ENCODE data around the gene BLID.

The BLID gene

GRCh38 chr11:122105044-122105758 is 10.8 kb downstream of the BLID start:
- Histone ChIP-seq H3K4me1 (ENCODE audit: control insufficient read depth, insufficient read depth, low read length) (peaks cover 3% of the 10 kb centered on the region; the same call in 1 of the 2 replicates), H3K9me3 (ENCODE audit: control insufficient read depth, insufficient read depth, low read length) (no peaks in the 10 kb centered on the region), H3K27me3 (ENCODE audit: control insufficient read depth, insufficient read depth, low read length) (peaks cover under 1% of the 10 kb centered on the region; the same call in 1 of the 2 replicates), H3K36me3 (ENCODE audit: control insufficient read depth, insufficient read depth, low read length) (no peaks in the 10 kb centered on the region), H3K27ac (ENCODE audit: low read length) (no peak overlapping the region), H3K4me3 (ENCODE audit: low read length) (no peak overlapping the region)
- WGBS (ENCODE audit: insufficient coverage, insufficient read length): no CpG with 5 or more reads among the region's 8 CpGs
- no peak for DNase-seq (ENCODE audit: low read depth, low spot score)

- no peak for DNase-seq (ENCODE audit: low read depth, low spot score)
Measured at GRCh38 chr11:122104341-122104740, 11.7 kb downstream of the BLID start.

GRCh38 chr11:122103726-122104125 is 12.3 kb downstream of the BLID start:
- DNase-seq (ENCODE audit: low read depth, low spot score): no peak
- Histone ChIP-seq H3K9me3 (ENCODE audit: control insufficient read depth, insufficient read depth, low read length) (no peaks in the 10 kb centered on the region), H3K27ac (ENCODE audit: low read length) (no peak overlapping the region), H3K27me3 (ENCODE audit: control insufficient read depth, insufficient read depth, low read length) (peaks cover 2% of the 10 kb centered on the region; the same call in 1 of the 2 replicates), H3K4me3 (ENCODE audit: low read length) (no peak overlapping the region), H3K4me1 (ENCODE audit: control insufficient read depth, insufficient read depth, low read length) (peaks cover 3% of the 10 kb centered on the region; the same call in 1 of the 2 replicates), H3K36me3 (ENCODE audit: control insufficient read depth, insufficient read depth, low read length) (no peaks in the 10 kb centered on the region)
- WGBS (ENCODE audit: insufficient coverage, insufficient read length): no CpG with 5 or more reads among the region's 4 CpGs

More at GRCh38 chr11:122104341-122104740, 11.7 kb downstream of the BLID start:
- Histone ChIP-seq H3K4me1 (ENCODE audit: control insufficient read depth, insufficient read depth, low read length) (peaks cover 3% of the 10 kb centered on the region; the same call in 1 of the 2 replicates), H3K27ac (ENCODE audit: low read length) (no peak overlapping the region), H3K36me3 (ENCODE audit: control insufficient read depth, insufficient read depth, low read length) (no peaks in the 10 kb centered on the region), H3K4me3 (ENCODE audit: low read length) (no peak overlapping the region), H3K27me3 (ENCODE audit: control insufficient read depth, insufficient read depth, low read length) (peaks cover 2% of the 10 kb centered on the region; the same call in 1 of the 2 replicates), H3K9me3 (ENCODE audit: control insufficient read depth, insufficient read depth, low read length) (no peaks in the 10 kb centered on the region)
- WGBS (ENCODE audit: insufficient coverage, insufficient read length): no CpG with 5 or more reads among the region's 1 CpG

- no peak overlapping the region for H3K4me3 ChIP-seq (ENCODE audit: low read length)
- no CpG with 5 or more reads among the region's 6 CpGs for WGBS (ENCODE audit: insufficient coverage, insufficient read length)
Measured at GRCh38 chr11:122103321-122103720, 12.7 kb downstream of the BLID start.

GRCh38 chr11:122102426-122102825 is 13.6 kb downstream of the BLID start:
- Histone ChIP-seq H3K27ac (ENCODE audit: low read length) (no peak overlapping the region), H3K4me1 (ENCODE audit: control insufficient read depth, insufficient read depth, low read length) (peaks cover 3% of the 10 kb centered on the region; the same call in 1 of the 2 replicates), H3K9me3 (ENCODE audit: control insufficient read depth, insufficient read depth, low read length) (no peaks in the 10 kb centered on the region), H3K27me3 (ENCODE audit: control insufficient read depth, insufficient read depth, low read length) (peaks cover 2% of the 10 kb centered on the region; the same call in 1 of the 2 replicates), H3K36me3 (ENCODE audit: control insufficient read depth, insufficient read depth, low read length) (no peaks in the 10 kb centered on the region), H3K4me3 (ENCODE audit: low read length) (no peak overlapping the region)
- DNase-seq (ENCODE audit: low read depth, low spot score): no peak
- no CpG with 5 or more reads among the region's 4 CpGs for WGBS (ENCODE audit: insufficient coverage, insufficient read length)

More at GRCh38 chr11:122103321-122103720, 12.7 kb downstream of the BLID start:
- H3K27me3 ChIP-seq (ENCODE audit: control insufficient read depth, insufficient read depth, low read length): peaks cover 2% of the 10 kb centered on the region; the same call in 1 of the 2 replicates
- no peak for DNase-seq (ENCODE audit: low read depth, low spot score)
- peaks cover 3% of the 10 kb centered on the region; the same call in 1 of the 2 replicates for H3K4me1 ChIP-seq (ENCODE audit: control insufficient read depth, insufficient read depth, low read length)
- no peaks in the 10 kb centered on the region for H3K9me3 ChIP-seq (ENCODE audit: control insufficient read depth, insufficient read depth, low read length)
- no peaks in the 10 kb centered on the region for H3K36me3 ChIP-seq (ENCODE audit: control insufficient read depth, insufficient read depth, low read length)
- no peak overlapping the region for H3K27ac ChIP-seq (ENCODE audit: low read length)

GRCh38 chr11:122101625-122102291 is 14.3 kb downstream of the BLID start:
- H3K4me3 ChIP-seq (ENCODE audit: low read length): no peak overlapping the region; the same call in 1 of the 2 replicates
- H3K27ac ChIP-seq (ENCODE audit: low read length): no peak overlapping the region

GRCh38 chr11:122100756-122101080 is 15.3 kb downstream of the BLID start:
- Histone ChIP-seq H3K27me3 (ENCODE audit: control insufficient read depth, insufficient read depth, low read length) (peaks cover 2% of the 10 kb centered on the region; the same call in 1 of the 2 replicates), H3K9me3 (ENCODE audit: control insufficient read depth, insufficient read depth, low read length) (no peaks in the 10 kb centered on the region), H3K27ac (ENCODE audit: low read length) (no peak overlapping the region), H3K36me3 (ENCODE audit: control insufficient read depth, insufficient read depth, low read length) (no peaks in the 10 kb centered on the region), H3K4me3 (ENCODE audit: low read length) (no peak overlapping the region), H3K4me1 (ENCODE audit: control insufficient read depth, insufficient read depth, low read length) (peaks cover 3% of the 10 kb centered on the region; the same call in 1 of the 2 replicates)
- no CpG with 5 or more reads among the region's 11 CpGs for WGBS (ENCODE audit: insufficient coverage, insufficient read length)
- DNase-seq (ENCODE audit: low read depth, low spot score): no peak

More at GRCh38 chr11:122101625-122102291, 14.3 kb downstream of the BLID start:
- no peak for DNase-seq (ENCODE audit: low read depth, low spot score)
- peaks cover 3% of the 10 kb centered on the region; the same call in 1 of the 2 replicates for H3K4me1 ChIP-seq (ENCODE audit: control insufficient read depth, insufficient read depth, low read length)
- peaks cover 2% of the 10 kb centered on the region; the same call in 1 of the 2 replicates for H3K27me3 ChIP-seq (ENCODE audit: control insufficient read depth, insufficient read depth, low read length)
- H3K9me3 ChIP-seq (ENCODE audit: control insufficient read depth, insufficient read depth, low read length): no peaks in the 10 kb centered on the region
- WGBS (ENCODE audit: insufficient coverage, insufficient read length): no CpG with 5 or more reads among the region's 13 CpGs
- no peaks in the 10 kb centered on the region for H3K36me3 ChIP-seq (ENCODE audit: control insufficient read depth, insufficient read depth, low read length)

GRCh38 chr11:122100037-122100755 is 15.8 kb downstream of the BLID start:
- Histone ChIP-seq H3K4me1 (ENCODE audit: control insufficient read depth, insufficient read depth, low read length) (peaks cover 1% of the 10 kb centered on the region; the same call in 1 of the 2 replicates), H3K9me3 (ENCODE audit: control insufficient read depth, insufficient read depth, low read length) (no peaks in the 10 kb centered on the region), H3K27me3 (ENCODE audit: control insufficient read depth, insufficient read depth, low read length) (peaks cover 2% of the 10 kb centered on the region; the same call in 1 of the 2 replicates), H3K4me3 (ENCODE audit: low read length) (peak overlapping the region; percentile 28; the same call in 1 of the 2 replicates), H3K27ac (ENCODE audit: low read length) (no peak overlapping the region), H3K36me3 (ENCODE audit: control insufficient read depth, insufficient read depth, low read length) (no peaks in the 10 kb centered on the region)
- no peak for DNase-seq (ENCODE audit: low read depth, low spot score)
- no CpG with 5 or more reads among the region's 27 CpGs for WGBS (ENCODE audit: insufficient coverage, insufficient read length)

- no peak for DNase-seq (ENCODE audit: low read depth, low spot score)
- WGBS (ENCODE audit: insufficient coverage, insufficient read length): no CpG with 5 or more reads among the region's 13 CpGs
- Histone ChIP-seq H3K27me3 (ENCODE audit: control insufficient read depth, insufficient read depth, low read length) (peaks cover 2% of the 10 kb centered on the region; the same call in 1 of the 2 replicates), H3K4me1 (ENCODE audit: control insufficient read depth, insufficient read depth, low read length) (peaks cover 1% of the 10 kb centered on the region; the same call in 1 of the 2 replicates), H3K9me3 (ENCODE audit: control insufficient read depth, insufficient read depth, low read length) (no peaks in the 10 kb centered on the region), H3K27ac (ENCODE audit: low read length) (no peak overlapping the region), H3K36me3 (ENCODE audit: control insufficient read depth, insufficient read depth, low read length) (no peaks in the 10 kb centered on the region), H3K4me3 (ENCODE audit: low read length) (no peak overlapping the region)
Measured at GRCh38 chr11:122099374-122100036, 16.5 kb downstream of the BLID start.

All from iPS DF 6.9 (cell line).